HG02642 (cell line): Measurements from ENCODE around the gene COG8.
A peak's percentile ranks its signal among the peaks of the same experiment; 100 is the strongest.

Experiments used
- ATAC-seq: cut with Tn5 transposase; IDR thresholded peaks from one replicate; pipeline ENCODE4 v1.9.1; 2021; ENCODE audit warnings: mild to moderate bottlenecking; ENCODE audit not compliant: unreplicated experiment, poor library complexity

The COG8 gene

GRCh38 chr16:69349536-69349935 lies 10.2 kb upstream of the COG8 start:
- no peak for ATAC-seq

GRCh38 chr16:69348222-69348621 lies 8.9 kb upstream of the COG8 start:
- ATAC-seq: no peak

DNA sequence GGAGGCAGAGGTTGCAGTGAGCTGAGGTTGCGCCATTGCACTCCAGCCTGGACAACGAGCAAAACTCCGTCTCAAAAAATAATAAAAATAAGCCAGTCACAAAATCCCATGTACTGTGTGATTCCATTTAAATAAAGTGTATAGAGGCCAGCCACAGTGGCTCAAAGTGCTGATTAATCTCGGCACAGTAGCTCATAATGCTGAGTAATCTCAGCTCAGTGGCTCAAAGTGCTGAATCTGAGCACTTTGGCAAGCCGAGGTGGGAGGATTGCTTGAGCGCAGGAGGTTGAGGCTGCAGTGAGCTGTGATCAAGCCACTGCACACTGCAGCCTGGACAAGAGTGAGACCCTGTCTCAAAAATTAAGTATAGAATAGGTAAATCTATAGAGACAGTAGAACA lies 7.3 kb upstream of the COG8 start:
- no peak for ATAC-seq

- no peak for ATAC-seq
These were observed 6.6 kb upstream of the COG8 start for GRCh38 chr16:69345923-69346322.

DNA sequence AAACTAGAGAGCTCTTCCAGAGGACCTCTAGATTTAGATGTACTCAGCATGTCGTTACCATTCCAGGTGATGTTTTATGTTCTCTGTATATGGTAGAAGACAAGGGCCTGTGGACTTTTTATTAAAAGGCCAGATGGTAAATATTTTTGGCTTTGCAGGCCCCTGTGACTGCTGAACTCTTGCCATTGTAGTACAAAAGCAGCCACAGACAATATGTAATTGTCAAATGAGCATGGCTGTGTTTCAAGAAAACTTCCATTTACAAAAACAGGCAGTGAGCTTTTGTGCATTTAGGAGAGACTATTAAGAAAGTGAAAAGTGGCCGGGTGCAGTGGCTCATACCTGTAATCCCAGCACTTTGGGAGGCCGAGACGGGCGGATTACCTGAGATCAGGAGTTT lies 4.8 kb upstream of the COG8 start:
- no peak for ATAC-seq

GRCh38 chr16:69340095-69340644 lies 806 bp upstream of the COG8 start:
- ATAC-seq: no peak

- ATAC-seq: no peak
These were observed 641 bp downstream of the COG8 start for GRCh38 chr16:69338557-69339288.

DNA sequence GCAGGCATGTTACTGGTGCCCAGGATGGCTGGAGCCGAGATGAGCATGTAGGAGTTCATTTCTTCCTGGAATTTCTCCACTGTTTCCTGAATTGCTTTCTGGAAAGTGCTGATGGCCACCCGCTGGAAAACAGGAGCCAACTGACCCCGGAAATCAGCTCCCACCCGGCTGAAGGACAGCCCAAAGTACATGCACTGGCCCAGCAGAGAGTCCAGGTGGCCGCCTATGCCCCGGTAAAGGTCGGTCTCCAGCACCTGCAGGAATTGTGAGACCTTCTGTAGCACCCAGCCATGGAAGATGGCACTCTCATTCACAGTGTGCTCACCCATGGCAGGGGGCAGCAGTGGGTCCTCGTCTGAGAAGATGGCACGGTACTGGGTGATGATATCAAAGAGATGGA lies 4.7 kb downstream of the COG8 start:
- no peak for ATAC-seq

DNA sequence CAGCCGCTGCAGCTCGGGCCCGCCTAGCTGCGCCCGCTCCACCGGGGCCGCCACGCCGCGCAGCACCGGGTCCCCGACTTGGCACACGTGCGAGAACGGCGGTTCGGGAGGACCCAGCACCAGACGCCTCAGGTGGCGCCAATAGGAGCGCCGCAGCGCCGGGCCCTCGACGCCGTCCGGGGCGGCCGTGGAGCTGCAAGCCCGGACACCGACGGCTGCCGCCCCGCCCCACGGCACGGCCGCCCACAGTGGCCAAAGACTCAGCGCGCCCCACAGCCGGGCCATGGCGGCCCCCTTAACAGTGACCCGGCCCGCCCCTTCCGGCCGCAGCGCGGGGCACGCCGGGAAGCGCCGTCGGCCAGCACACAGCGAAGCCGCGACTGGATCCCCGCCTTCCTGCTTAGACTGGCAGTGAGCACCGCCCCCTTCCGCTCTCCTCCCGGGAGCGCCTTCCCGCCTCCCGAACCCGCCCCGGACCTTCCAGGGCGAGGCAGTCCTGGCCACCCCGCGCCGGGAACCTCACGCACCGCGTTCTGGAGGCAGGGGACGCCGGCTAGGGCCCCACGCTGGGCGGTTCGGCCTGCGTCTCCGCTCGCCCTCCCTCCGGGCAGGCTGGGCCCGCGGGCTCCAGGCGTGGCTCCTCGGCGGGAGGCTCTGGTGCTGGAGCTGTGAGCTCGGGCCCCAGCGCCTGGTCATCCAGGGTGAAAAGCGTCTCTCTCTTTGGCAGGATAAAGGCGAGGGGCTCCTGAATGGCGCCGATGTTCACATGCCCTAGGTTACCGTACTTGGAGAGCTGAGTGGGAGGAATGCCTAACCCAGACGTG lies 8.9 kb downstream of the COG8 start, which contains the start of gene PDF:
TSS of gene PDF (minus strand) at position 303 of the 824 bp plus-strand sequence. CDS start at position 285, 18 bp downstream.
- ATAC-seq: peak; percentile 93

DNA sequence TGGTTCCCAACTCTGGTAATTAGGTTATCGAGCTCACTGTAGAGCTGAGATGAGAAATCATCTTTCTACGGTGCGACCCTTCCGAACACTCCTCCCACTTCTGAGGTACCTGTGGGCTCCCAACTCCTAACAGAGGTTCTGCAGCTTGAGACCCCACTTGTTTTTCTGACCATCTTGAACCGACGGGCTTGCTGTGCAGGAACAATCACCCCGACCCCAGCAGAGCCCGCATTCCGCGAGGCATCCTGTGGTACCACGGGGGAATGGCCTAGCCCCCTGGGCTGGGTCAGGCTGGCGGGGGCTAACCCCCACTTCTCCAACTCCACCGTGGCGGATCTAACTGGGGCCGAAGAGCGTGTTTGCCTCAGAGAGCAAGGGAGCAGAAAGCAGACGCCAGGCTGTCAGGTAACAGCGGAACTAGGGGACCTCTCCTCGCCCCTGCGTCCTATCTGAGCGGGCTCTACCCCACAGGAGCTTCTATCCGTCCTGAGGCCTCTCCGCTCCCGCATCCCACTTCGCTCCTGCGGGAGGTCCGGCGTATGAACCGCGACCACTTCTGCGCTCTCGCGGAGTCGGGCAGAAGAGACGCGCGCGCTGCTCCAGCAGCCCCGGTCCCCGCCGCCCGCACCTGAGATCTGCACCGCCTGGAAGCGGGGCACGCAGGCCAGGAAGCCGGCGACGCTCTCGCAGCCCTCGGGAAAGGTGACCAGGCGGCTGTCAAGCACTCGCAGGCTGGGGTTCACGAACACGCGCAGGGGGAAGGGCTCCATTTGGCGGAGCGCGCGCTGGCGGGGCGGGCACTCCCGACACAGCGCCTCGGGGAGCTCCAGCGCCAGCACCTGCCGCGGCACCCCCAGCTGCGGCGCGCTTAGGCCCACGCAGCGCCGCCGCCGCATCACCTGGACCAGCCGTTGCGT lies 9.7 kb downstream of the COG8 start:
- ATAC-seq: peak; percentile 42

DNA sequence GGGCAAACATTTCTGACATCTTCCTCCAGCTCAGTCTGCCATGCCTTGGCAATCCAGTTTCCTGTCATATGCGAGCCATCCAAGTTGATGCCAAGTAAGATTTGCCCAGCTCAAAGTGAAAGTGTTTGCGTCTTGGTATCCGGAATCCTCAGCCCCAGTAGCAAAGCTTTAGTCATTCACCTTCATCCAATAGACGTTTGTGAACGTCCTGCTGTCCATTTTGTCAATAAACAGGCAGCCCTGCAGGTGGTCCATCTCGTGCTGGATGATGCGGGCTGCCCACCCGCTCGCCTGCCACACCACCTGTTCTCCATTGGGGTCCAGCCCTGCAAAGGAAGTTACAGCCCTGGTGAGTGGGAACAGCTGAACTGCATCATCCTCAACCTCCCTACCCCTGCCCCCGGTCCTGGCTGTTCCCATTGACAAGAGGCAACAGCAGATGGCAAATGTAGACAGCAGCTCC lies 10.5 kb downstream of the COG8 start:
- ATAC-seq: no peak

DNA sequence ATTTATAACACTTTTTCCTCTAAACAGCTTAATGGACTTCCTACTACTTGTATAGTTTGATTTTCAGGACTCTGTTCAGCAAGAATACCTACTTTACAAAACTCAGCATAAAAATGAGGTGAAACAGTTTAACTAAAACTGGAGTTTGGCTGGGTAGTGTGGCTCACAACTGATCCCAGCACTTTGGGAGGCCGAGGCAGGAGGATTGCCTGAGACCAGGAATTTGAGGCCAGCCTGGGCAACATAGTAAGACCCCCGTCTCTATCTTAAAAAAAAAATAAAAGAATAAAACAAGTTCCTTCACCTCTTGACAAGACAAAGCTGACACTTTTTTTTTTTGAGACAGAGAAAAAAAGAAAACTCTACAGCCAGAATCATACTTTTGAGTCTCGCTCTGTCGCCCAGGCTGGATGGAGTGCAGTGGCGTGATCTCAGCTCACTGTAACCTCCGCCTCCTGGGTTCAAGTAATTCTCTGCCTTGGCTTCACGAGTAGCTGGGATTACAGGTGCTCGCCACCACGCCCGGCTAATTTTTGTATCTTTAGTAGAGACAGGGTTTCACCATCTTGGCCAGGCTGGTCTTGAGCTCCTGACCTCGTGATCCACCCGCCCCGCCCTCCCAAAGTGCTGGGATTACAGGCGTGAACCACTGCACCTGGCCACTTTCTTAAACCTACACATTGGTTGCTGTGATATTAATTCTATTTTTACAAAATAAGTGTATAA lies 11.6 kb downstream of the COG8 start:
- no peak for ATAC-seq

DNA sequence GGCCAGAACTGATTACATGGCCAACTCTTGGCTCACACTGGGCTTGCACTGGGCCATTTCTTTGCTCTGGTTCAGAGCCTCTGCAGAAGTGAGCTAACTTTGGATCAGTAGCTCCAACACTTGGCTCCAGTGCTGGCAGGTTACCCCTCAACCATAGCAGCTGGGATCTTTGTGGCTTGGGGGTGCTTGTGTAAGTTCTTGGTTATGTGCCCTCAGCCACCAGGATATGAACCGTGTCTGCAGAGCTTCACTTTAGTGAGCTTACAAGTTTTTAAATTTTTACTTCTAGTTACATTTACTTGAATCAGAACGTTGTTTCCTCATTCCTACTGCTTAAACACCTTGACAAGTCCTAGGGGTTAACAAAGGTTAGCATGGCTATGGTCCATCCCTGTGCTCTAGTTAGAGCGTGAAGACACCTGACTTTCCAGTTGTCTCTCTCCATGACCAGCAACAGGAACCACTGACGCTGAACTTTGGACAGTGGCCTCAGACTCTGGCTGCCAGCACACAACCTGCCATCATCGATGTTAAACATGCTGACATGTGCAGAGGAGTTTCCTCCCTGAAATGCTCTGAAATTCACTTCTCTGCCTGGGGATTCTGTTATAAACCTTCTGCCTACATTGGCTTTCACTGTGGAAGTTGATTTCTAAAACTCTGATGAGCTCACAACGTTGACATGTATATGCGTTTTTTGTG lies 13.0 kb downstream of the COG8 start:
- no peak for ATAC-seq

- ATAC-seq: no peak
These were observed 13.6 kb downstream of the COG8 start for GRCh38 chr16:69325784-69326171.

- ATAC-seq: no peak
These were observed 14.6 kb downstream of the COG8 start for GRCh38 chr16:69324585-69325253.

DNA sequence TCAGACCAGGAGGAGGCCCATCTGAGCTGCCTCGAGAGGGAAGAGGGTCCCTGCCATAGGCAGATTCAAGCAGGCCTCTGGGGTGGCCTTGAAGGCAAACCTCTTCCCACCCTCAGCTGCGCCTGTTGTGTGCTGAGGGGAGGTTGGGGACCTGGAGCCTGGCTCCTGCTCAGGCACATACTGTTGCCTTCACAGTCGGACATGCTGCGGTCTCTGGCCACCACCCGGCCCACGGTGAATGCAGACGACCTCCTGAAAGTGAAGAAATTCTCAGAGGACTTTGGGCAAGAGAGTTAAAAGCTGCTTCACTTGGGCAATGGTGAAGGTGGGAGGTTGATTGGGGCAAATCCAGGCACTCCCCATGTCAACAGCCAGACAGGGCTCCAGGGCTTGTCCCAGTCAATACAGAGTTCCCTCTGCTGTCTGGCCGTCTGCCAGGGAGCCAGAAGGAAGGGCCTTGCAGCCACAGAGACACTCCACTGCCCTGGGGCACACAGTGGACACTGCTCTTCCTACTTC lies 15.3 kb downstream of the COG8 start:
- ATAC-seq: no peak

DNA sequence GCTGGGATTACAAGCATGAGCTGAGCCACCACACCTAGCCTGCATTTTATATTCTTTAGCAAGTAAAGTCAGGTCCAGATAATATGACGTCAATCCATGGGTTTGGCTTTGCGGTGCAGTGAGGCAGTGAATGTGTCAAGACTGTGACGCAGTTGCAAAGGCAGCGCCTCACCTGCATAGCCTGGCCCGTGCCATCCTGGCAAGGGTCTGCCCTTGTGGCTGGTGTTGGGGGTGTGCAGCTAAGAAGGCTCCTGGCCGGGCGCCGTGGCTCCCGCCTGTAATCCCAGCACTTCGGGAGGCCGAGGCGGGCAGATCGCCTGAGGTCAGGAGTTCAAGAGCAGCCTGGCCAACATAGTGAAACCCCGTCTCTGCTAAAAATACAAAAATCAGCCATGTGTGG lies 15.9 kb downstream of the COG8 start:
- no peak for ATAC-seq

DNA sequence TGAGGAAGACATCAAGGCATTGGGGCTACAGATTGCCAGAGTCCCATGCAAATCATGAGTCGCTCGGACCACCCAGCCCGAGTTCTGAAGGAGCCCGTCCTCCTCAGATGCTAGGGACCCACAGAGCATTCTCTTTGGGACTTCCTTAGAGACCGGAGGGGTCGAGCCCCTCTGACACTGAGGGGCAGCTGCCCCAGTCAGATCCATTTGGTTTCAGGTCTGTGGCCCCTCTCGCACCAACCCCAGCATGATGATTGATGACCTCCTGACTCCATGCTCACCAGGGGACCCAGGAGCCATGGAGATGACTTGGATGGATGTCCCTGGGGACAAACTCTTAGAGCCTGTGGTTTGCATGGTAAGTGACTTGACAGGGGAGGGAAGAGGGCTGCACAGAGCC lies 17.0 kb downstream of the COG8 start:
- no peak for ATAC-seq
